H9 (cell line): Measurements from ENCODE around the gene NIN. TPM values are rescaled to one million over a fixed set of nuclear protein-coding genes. Genes with fewer than 3 reads are reported as not detected.

ENCODE experiments used
- DNase-seq: peaks from one replicate; pipeline ENCODE4 v3.0.0-alpha.2; 2017
- H2AFZ ChIP-seq: one replicate; pipeline ENCODE4 v1.6.1; 2013; ENCODE audit warnings: mild to moderate bottlenecking, low read length, control low read depth, moderate library complexity
- H2AK5ac ChIP-seq: 2 replicates; pipeline ENCODE4 v1.6.1; 2013; ENCODE audit warnings: low read length, control low read depth, mixed read lengths; ENCODE audit not compliant: insufficient read length
- H2BK120ac ChIP-seq: one replicate; pipeline ENCODE4 v1.6.1; 2013; ENCODE audit warnings: low read depth, mild to moderate bottlenecking, low read length, control low read depth, inconsistent platforms; ENCODE audit not compliant: poor library complexity, severe bottlenecking
- H2BK12ac ChIP-seq: 2 replicates; pipeline ENCODE4 v1.6.1; 2013; ENCODE audit warnings: low read length, control low read depth, mixed read lengths, low read depth; ENCODE audit not compliant: insufficient read length
- H2BK15ac ChIP-seq: 2 replicates; pipeline ENCODE4 v1.6.1; 2013; ENCODE audit warnings: low read depth, low read length, control low read depth
- H2BK20ac ChIP-seq: one replicate; pipeline ENCODE4 v1.6.1; 2013; ENCODE audit warnings: low read depth, mild to moderate bottlenecking, low read length, control low read depth, inconsistent platforms; ENCODE audit not compliant: poor library complexity, severe bottlenecking
- H2BK5ac ChIP-seq: 2 replicates; pipeline ENCODE4 v1.6.1; 2013; ENCODE audit warnings: low read length, control low read depth, mixed read lengths; ENCODE audit not compliant: insufficient read length
- H3K14ac ChIP-seq: 2 replicates; pipeline ENCODE4 v1.6.1; 2013; ENCODE audit warnings: low read length, control low read depth; ENCODE audit not compliant: insufficient read depth
- H3K18ac ChIP-seq: 2 replicates; pipeline ENCODE4 v1.6.1; 2013; ENCODE audit warnings: low read depth, mild to moderate bottlenecking, mixed read lengths, low read length, control low read depth; ENCODE audit not compliant: insufficient read length
- H3K23ac ChIP-seq: 2 replicates; pipeline ENCODE4 v1.6.1; 2013; ENCODE audit warnings: low read length, control low read depth, mixed read lengths, low read depth; ENCODE audit not compliant: insufficient read length
- H3K23me2 ChIP-seq: 2 replicates; pipeline ENCODE4 v1.6.1; 2013; ENCODE audit warnings: low read depth, mild to moderate bottlenecking, mixed read lengths, low read length, control low read depth; ENCODE audit not compliant: insufficient read length, poor library complexity, severe bottlenecking
- H3K27ac ChIP-seq: 2 replicates; pipeline ENCODE4 v1.5.1; 2013; ENCODE audit warnings: low read length, control low read depth, mixed read lengths, low read depth; ENCODE audit not compliant: insufficient read length
- H3K27me3 ChIP-seq: 2 replicates; pipeline ENCODE4 v1.6.1; 2013; ENCODE audit warnings: low read length, control low read depth, inconsistent platforms; ENCODE audit not compliant: insufficient read depth
- H3K4ac ChIP-seq: 2 replicates; pipeline ENCODE4 v1.6.1; 2013; ENCODE audit warnings: low read depth, mild to moderate bottlenecking, control low read depth, inconsistent platforms, low read length, moderate library complexity
- H3K4me1 ChIP-seq: 2 replicates; pipeline ENCODE4 v1.6.1; 2013; ENCODE audit warnings: low read length, control low read depth, inconsistent platforms; ENCODE audit not compliant: insufficient read depth
- H3K4me2 ChIP-seq: 2 replicates; pipeline ENCODE4 v1.6.1; 2013; ENCODE audit warnings: low read length, control low read depth, mixed read lengths; ENCODE audit not compliant: insufficient read length, insufficient read depth
- H3K56ac ChIP-seq: 2 replicates; pipeline ENCODE4 v1.6.1; 2013; ENCODE audit warnings: low read depth, mild to moderate bottlenecking, mixed read lengths, low read length, control low read depth; ENCODE audit not compliant: insufficient read length
- H3K79me1 ChIP-seq: 2 replicates; pipeline ENCODE4 v1.6.1; 2013; ENCODE audit warnings: low read depth, mild to moderate bottlenecking, moderate library complexity, low read length, control low read depth, inconsistent platforms; ENCODE audit not compliant: insufficient read depth, poor library complexity, severe bottlenecking
- H3K79me2 ChIP-seq: 2 replicates; pipeline ENCODE4 v1.6.1; 2013; ENCODE audit warnings: low read length, control low read depth, inconsistent platforms; ENCODE audit not compliant: insufficient read depth
- H3K9ac ChIP-seq: 2 replicates; pipeline ENCODE4 v1.6.1; 2013; ENCODE audit warnings: low read length, control low read depth, mixed read lengths; ENCODE audit not compliant: insufficient read length; ENCODE audit errors: extremely low read depth
- H3K9me3 ChIP-seq: one replicate; pipeline ENCODE4 v1.6.1; 2013; ENCODE audit warnings: low read depth, low read length, inconsistent platforms; ENCODE audit not compliant: control insufficient read depth
- H3T11ph ChIP-seq: one replicate; pipeline ENCODE4 v1.6.1; 2013; ENCODE audit warnings: mild to moderate bottlenecking, low read length, control low read depth, inconsistent platforms
- H4K20me1 ChIP-seq: one replicate; pipeline ENCODE4 v1.6.1; 2013; ENCODE audit not compliant: control insufficient read depth, insufficient read length, insufficient read depth
- H4K5ac ChIP-seq: 2 replicates; pipeline ENCODE4 v1.6.1; 2013; ENCODE audit warnings: low read depth, mild to moderate bottlenecking, mixed read lengths, low read length, control low read depth; ENCODE audit not compliant: insufficient read length
- H4K8ac ChIP-seq: replicated peaks from 2 replicates; pipeline ENCODE4 v1.6.1; 2013; ENCODE audit warnings: low read length, control low read depth, mixed read lengths, low read depth; ENCODE audit not compliant: insufficient read length
- H4K91ac ChIP-seq: 2 replicates; pipeline ENCODE4 v1.6.1; 2013; ENCODE audit warnings: low read depth, mild to moderate bottlenecking, moderate library complexity, mixed read lengths, low read length, control low read depth; ENCODE audit not compliant: insufficient read length
- H3K27ac Mint-ChIP-seq, 3 experiments: 2 replicates in 2 of 3; 3 replicates in 1 of 3; pipeline ENCODE4 v1.8.0; 2020 to 2021; ENCODE audit warnings: mixed read lengths in 3 of 3, mild to moderate bottlenecking in 1 of 3, moderate library complexity in 1 of 3
- H3K27me3 Mint-ChIP-seq: 2 replicates; pipeline ENCODE4 v1.8.0; 2021; ENCODE audit warnings: low read depth, mild to moderate bottlenecking, moderate library complexity, mixed read lengths
- H3K36me3 Mint-ChIP-seq, 3 experiments: 2 replicates in 2 of 3; 3 replicates in 1 of 3; pipeline ENCODE4 v1.8.0; 2020 to 2021; ENCODE audit warnings: low read depth in 3 of 3, mixed read lengths in 3 of 3; ENCODE audit not compliant: insufficient read depth in 1 of 3
- H3K4me1 Mint-ChIP-seq, 2 experiments: 2 replicates each; pipeline ENCODE4 v1.8.0; 2020; ENCODE audit warnings: mixed read lengths in 2 of 2
- H3K4me3 Mint-ChIP-seq, 2 experiments: 2 replicates in 1 of 2; 3 replicates in 1 of 2; pipeline ENCODE4 v1.8.0; 2020 to 2021; ENCODE audit warnings: mild to moderate bottlenecking in 2 of 2, mixed read lengths in 2 of 2, moderate library complexity in 1 of 2
- H3K9me3 Mint-ChIP-seq, 2 experiments: 2 replicates in 1 of 2; 3 replicates in 1 of 2; pipeline ENCODE4 v1.8.0; 2020; ENCODE audit warnings: mild to moderate bottlenecking in 2 of 2, mixed read lengths in 2 of 2, moderate library complexity in 1 of 2
- WGBS: extraction: QIAGEN DNeasy Blood & Tissue Kit; methylation state at CpG from one replicate; pipeline ENCODE4 v1.1.7; 2013; ENCODE audit warnings: missing lambda C conversion rate, low lambda C conversion rate, mixed read lengths; ENCODE audit not compliant: insufficient read length; ENCODE audit errors: extremely low coverage; 5-methylcytosine and 5-hydroxymethylcytosine counted together
- total RNA-seq: library from RNA; stranded (reverse); gene quantifications from 2 replicates; pipeline ENCODE4 v1.2.1, GENCODE V29; 2021
- TF ChIP-seq, protein P1 (sequence below): fragments of 200-600 bp; sonication (generic); conservative IDR thresholded peaks from 3 replicates; pipeline ENCODE4 v1.8.0; 2021; ENCODE audit warnings: antibody characterized with exemption, mild to moderate bottlenecking

The NIN gene
- total RNA-seq, 1 experiment from 2014 or later, result 18.4 TPM

DNA sequence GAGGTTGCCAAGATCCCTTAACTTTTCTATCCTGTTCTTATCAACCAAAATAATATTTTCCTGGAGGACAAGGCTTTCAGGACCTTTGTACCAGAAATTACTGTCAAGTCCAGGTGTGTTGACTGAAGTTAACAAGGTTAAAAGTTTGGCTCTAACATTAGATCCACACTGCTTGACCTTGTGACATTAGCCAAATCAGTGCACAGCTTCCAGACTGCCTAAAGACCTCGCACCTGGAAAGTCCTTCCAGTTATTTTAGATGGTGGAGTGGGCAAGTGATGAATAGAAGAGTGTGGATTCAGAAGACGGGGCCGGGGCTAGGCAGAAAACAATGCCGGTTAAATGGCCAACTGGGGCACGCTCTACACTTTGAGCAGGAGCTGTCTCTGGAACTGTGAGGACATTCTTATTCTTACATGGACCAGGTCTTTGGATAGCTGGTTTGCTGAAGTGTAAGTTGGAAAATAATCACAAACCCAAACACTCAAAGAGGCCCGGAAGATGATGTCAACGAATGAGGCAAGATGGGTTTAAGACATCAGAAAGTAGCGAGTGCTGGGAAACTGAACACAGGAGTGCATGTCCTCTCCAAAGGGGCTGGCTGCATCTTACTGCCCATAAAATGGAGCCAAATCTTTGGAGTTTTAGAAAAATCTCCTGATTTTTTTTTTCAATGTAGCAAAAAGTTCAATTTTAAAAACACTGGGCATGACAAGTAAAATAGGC is 56.3 kb downstream of the NIN start:
- no peak overlapping the region for H2BK15ac ChIP-seq
- H3K9ac ChIP-seq, result no peak overlapping the region
- no peak overlapping the region for H3T11ph ChIP-seq
- no peaks in the 10 kb centered on the region for H3K23me2 ChIP-seq
- H3K79me1 ChIP-seq, result no peaks in the 10 kb centered on the region
- H3K27me3 Mint-ChIP-seq, result no peaks in the 10 kb centered on the region
- peaks cover 10 to 28% (median 23%) of the 10 kb centered on the region in 3 experiments; a peak in 6 of 7 replicates for H3K36me3 Mint-ChIP-seq
- H4K20me1 ChIP-seq, result no peaks in the 10 kb centered on the region
- no peak overlapping the region for H3K4me2 ChIP-seq
- H3K4me1 Mint-ChIP-seq, result peaks cover 0 to 4% of the 10 kb centered on the region in 2 experiments; a peak in 1 of 4 replicates
- no peak for DNase-seq
- H4K5ac ChIP-seq, result no peak overlapping the region
- H3K14ac ChIP-seq, result no peak overlapping the region
- H3K9me3 ChIP-seq, result no peaks in the 10 kb centered on the region
- H3K9me3 Mint-ChIP-seq, result no peaks in the 10 kb centered on the region
- no peak overlapping the region for H2AK5ac ChIP-seq
- no peak overlapping the region for H2AFZ ChIP-seq
- H3K27ac ChIP-seq, result no peak overlapping the region
- H3K79me2 ChIP-seq, result no peaks in the 10 kb centered on the region
- WGBS, result no CpG with 5 or more reads among the region's 8 CpGs
- H2BK5ac ChIP-seq, result no peak overlapping the region
- no peaks in the 10 kb centered on the region for H3K4me1 ChIP-seq
- TF ChIP-seq, protein P1, sequence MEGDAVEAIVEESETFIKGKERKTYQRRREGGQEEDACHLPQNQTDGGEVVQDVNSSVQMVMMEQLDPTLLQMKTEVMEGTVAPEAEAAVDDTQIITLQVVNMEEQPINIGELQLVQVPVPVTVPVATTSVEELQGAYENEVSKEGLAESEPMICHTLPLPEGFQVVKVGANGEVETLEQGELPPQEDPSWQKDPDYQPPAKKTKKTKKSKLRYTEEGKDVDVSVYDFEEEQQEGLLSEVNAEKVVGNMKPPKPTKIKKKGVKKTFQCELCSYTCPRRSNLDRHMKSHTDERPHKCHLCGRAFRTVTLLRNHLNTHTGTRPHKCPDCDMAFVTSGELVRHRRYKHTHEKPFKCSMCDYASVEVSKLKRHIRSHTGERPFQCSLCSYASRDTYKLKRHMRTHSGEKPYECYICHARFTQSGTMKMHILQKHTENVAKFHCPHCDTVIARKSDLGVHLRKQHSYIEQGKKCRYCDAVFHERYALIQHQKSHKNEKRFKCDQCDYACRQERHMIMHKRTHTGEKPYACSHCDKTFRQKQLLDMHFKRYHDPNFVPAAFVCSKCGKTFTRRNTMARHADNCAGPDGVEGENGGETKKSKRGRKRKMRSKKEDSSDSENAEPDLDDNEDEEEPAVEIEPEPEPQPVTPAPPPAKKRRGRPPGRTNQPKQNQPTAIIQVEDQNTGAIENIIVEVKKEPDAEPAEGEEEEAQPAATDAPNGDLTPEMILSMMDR, result no peak
- H2BK12ac ChIP-seq, result no peak overlapping the region
- H3K56ac ChIP-seq, result no peak overlapping the region
- no peak overlapping the region for H3K4ac ChIP-seq
- no peak overlapping the region for H2BK20ac ChIP-seq
- H4K91ac ChIP-seq, result no peak overlapping the region
- no peak overlapping the region for H2BK120ac ChIP-seq
- no peak overlapping the region for H3K4me3 Mint-ChIP-seq
- H3K18ac ChIP-seq, result no peak overlapping the region
- H4K8ac ChIP-seq, result no peak overlapping the region
- no peak overlapping the region for H3K23ac ChIP-seq
- H3K27me3 ChIP-seq, result no peaks in the 10 kb centered on the region
- peak overlapping the region in 1 of 3 experiments; percentile 87; a peak in 1 of 7 replicates for H3K27ac Mint-ChIP-seq
